ENCODE measurements around the gene ANKUB1.

ANKUB1 gene

DNA sequence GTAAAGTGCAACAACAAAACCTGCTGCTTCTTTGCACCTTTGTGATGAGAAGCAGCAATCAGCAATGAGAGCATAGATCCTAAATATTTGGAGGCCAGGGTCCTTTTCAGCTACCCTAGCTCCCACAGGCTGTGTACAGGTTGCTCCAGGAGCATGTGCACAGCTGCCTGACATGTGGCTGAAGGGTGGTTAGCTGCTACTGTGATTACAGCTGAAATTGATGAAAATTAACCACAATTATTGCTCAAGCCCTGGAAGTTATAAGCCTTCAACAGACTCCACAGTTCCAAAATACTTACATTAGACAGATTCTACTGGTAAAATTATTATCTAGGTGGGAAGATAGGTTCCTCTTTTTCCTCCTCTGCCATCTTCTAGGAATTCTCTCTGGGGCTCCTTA lies 68.6 kb downstream of the ANKUB1 start:
- no peak for DNase-seq
- Mint-ChIP-seq H3K4me3 (no peak overlapping the region), H3K27ac (no peak overlapping the region), H3K36me3 (ENCODE audit: low read depth) (no peaks in the 10 kb centered on the region), H3K4me1 (ENCODE audit: low read depth) (peaks cover 11% of the 10 kb centered on the region), H3K9me3 (peaks cover 13% of the 10 kb centered on the region), H3K27me3 (peaks cover 3% of the 10 kb centered on the region)

DNA sequence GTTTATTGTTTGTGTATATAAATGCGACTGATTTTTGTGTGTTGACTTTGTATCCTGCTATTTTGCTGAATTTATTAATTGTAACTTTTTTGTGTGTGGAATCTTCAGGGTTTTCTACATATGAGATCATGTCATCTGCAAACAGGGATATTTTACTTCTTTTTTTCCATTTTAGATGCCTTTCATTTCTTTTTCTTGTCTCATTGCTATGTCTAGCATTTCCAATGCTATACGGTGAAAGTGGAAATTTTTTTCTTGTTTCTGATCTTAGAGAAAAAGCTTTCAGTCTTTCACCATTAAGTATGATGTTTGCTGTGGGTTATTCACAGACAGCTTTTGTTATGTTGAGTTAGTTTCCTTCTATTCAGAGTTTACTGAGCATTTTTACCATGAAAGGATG lies 71.4 kb downstream of the ANKUB1 start:
- Mint-ChIP-seq H3K9me3 (peaks cover 13% of the 10 kb centered on the region), H3K36me3 (ENCODE audit: low read depth) (no peaks in the 10 kb centered on the region), H3K27ac (no peak overlapping the region), H3K4me1 (ENCODE audit: low read depth) (no peaks in the 10 kb centered on the region), H3K27me3 (no peaks in the 10 kb centered on the region), H3K4me3 (no peak overlapping the region)
- DNase-seq: no peak

DNA sequence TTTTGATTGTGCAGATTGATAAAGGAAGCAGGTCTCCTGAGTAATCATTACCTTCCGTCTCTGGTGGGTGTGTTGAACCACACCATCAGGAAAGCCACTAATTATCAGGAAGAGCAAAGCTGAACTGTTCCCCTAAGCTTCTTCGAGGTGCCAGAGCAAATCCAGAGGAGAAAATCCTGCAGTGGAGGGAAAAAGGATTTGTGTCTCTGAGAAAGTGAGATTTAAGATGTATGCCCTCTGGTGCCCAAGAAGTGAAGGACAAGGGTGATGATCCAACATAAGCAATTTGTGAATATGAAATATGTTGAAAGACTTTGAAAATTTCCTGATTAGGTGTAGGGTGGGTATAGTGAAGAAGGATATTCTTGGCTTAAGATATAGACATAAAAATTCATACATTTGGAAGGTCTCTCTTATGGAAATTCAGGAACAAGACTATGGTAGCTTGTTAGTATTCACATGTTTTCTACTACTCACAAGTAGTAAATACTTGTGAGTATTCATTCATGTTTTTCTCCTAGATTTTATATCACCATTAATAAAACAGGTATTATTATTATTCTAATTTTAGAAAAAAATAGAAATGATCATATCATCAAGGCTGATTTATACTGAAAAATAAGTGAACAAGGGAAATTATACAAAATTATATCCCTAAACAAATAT lies 74.8 kb downstream of the ANKUB1 start:
- no peak overlapping the region for H3K4me3 Mint-ChIP-seq
- no peaks in the 10 kb centered on the region for H3K36me3 Mint-ChIP-seq (ENCODE audit: low read depth)
- no peaks in the 10 kb centered on the region for H3K4me1 Mint-ChIP-seq (ENCODE audit: low read depth)
- no peak for DNase-seq
- H3K27me3 Mint-ChIP-seq: no peaks in the 10 kb centered on the region
- no peak overlapping the region for H3K27ac Mint-ChIP-seq
- H3K9me3 Mint-ChIP-seq: peaks cover 10% of the 10 kb centered on the region

DNA sequence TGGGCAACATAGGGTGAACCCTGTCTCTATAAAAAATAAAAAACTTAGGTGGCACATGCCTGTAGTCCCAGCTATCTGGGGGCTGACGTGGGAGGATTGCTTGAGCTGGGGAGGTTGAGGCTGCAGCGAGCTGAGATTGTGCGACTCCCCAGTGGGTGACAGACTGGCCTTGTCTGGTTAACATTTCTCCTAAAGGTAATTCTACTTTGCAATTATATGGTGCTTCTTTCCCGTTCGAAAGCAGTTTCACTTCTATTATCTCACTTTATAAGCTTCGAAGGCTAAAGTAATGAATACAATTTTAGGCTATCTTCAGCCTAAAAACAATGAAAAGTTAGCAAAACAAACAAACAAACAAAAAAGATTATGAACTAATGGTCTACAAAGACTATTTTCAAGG lies 75.4 kb downstream of the ANKUB1 start:
- H3K9me3 Mint-ChIP-seq: peaks cover 9% of the 10 kb centered on the region
- no peak overlapping the region for H3K27ac Mint-ChIP-seq

DNA sequence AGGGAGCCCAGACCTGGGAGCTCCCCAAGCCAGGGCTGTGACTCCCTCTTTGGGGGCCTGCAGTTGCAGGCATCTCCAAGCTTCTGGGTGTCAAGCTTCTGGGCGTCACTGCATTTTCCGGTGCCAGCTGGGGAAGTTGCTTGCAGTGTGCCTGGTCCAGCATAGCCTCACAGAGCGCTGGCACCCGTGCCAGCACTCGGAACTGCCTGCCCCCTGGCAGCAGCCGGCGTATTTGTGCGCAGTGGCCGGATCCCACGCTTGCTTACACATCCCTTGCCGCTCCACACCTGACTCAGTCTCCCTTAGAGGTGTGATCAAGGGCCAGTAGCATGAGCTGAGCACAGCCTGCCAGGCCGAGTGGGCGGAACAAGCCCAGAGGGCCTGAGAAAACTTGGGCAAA lies 77.1 kb downstream of the ANKUB1 start:
- no peaks in the 10 kb centered on the region for H3K4me1 Mint-ChIP-seq (ENCODE audit: low read depth)
- no peaks in the 10 kb centered on the region for H3K9me3 Mint-ChIP-seq
- H3K36me3 Mint-ChIP-seq (ENCODE audit: low read depth): no peaks in the 10 kb centered on the region
- DNase-seq: no peak
- no peak overlapping the region for H3K4me3 Mint-ChIP-seq
- H3K27ac Mint-ChIP-seq: no peak overlapping the region
- H3K27me3 Mint-ChIP-seq: no peaks in the 10 kb centered on the region

More for the DNA sequence above, 75.4 kb downstream of the ANKUB1 start:
- H3K36me3 Mint-ChIP-seq (ENCODE audit: low read depth): no peaks in the 10 kb centered on the region
- H3K4me1 Mint-ChIP-seq (ENCODE audit: low read depth): no peaks in the 10 kb centered on the region
- no peak overlapping the region for H3K4me3 Mint-ChIP-seq
- no peaks in the 10 kb centered on the region for H3K27me3 Mint-ChIP-seq
- no peak for DNase-seq

DNA sequence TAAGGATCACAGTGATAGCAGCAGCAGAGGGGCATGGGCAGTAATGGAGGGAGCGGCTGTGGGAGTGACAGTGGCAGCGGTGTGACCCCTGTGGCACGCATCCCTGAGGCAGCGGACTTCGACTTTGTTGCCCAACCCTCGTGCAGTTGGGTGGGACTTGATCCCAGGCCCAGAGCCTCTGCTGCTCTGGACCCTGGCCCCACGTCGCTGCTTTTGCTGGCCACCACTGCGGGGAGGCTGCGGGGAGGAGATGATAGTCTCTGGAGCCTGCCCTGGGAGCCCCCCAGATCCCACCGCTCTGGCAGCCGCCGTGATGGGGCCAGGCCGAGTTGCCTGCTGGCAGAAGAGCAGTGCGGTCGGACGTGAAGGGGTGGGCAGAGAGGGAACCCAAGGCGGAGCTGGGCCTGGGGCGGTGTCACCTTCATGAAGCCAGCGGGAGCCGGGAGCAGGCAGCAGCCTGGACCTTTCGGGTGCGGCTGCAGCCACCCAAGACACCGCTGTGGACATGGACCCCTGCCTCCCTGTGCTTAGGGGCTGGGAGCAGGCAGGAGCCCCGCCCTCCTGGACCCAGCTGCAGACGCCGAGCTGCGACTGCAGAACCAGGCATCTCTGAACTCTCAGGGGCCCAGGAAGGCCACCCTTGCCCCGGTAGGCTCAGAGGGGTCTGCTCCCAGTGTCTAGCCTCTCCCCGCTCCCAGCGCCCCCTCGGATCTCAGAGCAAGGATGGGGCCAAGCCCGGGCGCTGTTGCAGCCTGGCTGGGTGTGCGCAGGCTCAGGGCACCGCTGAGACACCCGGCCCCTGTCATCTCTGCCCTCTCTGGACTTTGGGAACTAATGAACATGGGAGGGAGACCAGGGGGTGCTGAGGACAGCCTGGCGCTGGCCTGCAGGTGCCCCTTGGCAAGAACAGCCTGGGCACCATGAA lies 78.4 kb downstream of the ANKUB1 start:
- H3K4me3 Mint-ChIP-seq: no peak overlapping the region
- no peak for DNase-seq
- no peaks in the 10 kb centered on the region for H3K27me3 Mint-ChIP-seq
- H3K36me3 Mint-ChIP-seq (ENCODE audit: low read depth): no peaks in the 10 kb centered on the region
- no peak overlapping the region for H3K27ac Mint-ChIP-seq
- no peaks in the 10 kb centered on the region for H3K9me3 Mint-ChIP-seq
- no peaks in the 10 kb centered on the region for H3K4me1 Mint-ChIP-seq (ENCODE audit: low read depth)
